K562 (cell line): ENCODE data around the gene IFITM2. TPM values are rescaled to one million over a fixed set of nuclear protein-coding genes. Genes with fewer than 3 reads are reported as not detected.

Experiments
- polyA plus RNA-seq, 8 experiments: library from polyadenylated mRNA; depleted of rRNA in 4 of 8; stranded (reverse) in 5 of 8; unstranded in 3 of 8; fragments of >200 nt; fragmentation: Nextera tagmentation in 2 of 8; fragmentation: Illumina TruSeq in 1 of 8; extraction: Ambion mirVana in 2 of 8; extraction: Trizol in 1 of 8; gene quantifications; 2 replicates each; pipeline versions ENCODE4 v1.2.1 to v1.2.3, GENCODE V29; 2011 to 2014; ENCODE audit warnings: inconsistent platforms in 1 of 8, missing spikeins in 1 of 8
- total RNA-seq, 7 experiments: library from RNA; depleted of rRNA in 6 of 7; stranded (reverse); fragments of >200 nt in 6 of 7; fragmentation: Illumina TruSeq in 2 of 7; extraction: Trizol in 2 of 7; gene quantifications; 2 replicates each; pipeline versions ENCODE4 v1.2.1 to v1.2.3, GENCODE V29; 2011 to 2021; ENCODE audit warnings: low replicate concordance in 1 of 7
- TF ChIP-seq, protein P1 (sequence below): fragments of 450-650 bp; IDR thresholded peaks from 2 replicates; pipeline ENCODE4 v1.6.1; 2016; ENCODE audit warnings: mild to moderate bottlenecking, moderate library complexity

Gene IFITM2
- total and polyA plus RNA-seq, 9 of the 15 experiments (the other 6 are each of a cell fraction or from before 2014, with no cell fraction given): 52.8 to 4,872 (median 356) TPM

DNA sequence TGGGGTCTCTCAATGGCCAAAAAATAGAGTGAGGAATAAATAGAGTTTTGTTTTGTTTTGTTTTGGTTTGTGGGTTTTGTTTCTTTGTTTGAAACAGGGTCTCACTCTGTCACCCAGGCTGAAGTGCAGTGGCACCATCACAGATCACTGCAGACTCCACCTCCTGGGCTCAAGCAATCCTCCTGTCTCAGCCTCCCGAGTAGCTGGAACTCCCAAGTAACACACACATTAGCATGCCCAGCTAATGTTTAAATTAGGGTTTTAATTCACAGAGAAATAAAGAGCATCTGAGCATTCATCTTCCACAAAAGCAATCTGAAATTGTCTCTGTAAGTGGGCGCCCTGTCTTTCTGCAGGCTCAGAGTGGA, 22.3 kb downstream of the IFITM2 start (continued):
- TF ChIP-seq, protein P1, sequence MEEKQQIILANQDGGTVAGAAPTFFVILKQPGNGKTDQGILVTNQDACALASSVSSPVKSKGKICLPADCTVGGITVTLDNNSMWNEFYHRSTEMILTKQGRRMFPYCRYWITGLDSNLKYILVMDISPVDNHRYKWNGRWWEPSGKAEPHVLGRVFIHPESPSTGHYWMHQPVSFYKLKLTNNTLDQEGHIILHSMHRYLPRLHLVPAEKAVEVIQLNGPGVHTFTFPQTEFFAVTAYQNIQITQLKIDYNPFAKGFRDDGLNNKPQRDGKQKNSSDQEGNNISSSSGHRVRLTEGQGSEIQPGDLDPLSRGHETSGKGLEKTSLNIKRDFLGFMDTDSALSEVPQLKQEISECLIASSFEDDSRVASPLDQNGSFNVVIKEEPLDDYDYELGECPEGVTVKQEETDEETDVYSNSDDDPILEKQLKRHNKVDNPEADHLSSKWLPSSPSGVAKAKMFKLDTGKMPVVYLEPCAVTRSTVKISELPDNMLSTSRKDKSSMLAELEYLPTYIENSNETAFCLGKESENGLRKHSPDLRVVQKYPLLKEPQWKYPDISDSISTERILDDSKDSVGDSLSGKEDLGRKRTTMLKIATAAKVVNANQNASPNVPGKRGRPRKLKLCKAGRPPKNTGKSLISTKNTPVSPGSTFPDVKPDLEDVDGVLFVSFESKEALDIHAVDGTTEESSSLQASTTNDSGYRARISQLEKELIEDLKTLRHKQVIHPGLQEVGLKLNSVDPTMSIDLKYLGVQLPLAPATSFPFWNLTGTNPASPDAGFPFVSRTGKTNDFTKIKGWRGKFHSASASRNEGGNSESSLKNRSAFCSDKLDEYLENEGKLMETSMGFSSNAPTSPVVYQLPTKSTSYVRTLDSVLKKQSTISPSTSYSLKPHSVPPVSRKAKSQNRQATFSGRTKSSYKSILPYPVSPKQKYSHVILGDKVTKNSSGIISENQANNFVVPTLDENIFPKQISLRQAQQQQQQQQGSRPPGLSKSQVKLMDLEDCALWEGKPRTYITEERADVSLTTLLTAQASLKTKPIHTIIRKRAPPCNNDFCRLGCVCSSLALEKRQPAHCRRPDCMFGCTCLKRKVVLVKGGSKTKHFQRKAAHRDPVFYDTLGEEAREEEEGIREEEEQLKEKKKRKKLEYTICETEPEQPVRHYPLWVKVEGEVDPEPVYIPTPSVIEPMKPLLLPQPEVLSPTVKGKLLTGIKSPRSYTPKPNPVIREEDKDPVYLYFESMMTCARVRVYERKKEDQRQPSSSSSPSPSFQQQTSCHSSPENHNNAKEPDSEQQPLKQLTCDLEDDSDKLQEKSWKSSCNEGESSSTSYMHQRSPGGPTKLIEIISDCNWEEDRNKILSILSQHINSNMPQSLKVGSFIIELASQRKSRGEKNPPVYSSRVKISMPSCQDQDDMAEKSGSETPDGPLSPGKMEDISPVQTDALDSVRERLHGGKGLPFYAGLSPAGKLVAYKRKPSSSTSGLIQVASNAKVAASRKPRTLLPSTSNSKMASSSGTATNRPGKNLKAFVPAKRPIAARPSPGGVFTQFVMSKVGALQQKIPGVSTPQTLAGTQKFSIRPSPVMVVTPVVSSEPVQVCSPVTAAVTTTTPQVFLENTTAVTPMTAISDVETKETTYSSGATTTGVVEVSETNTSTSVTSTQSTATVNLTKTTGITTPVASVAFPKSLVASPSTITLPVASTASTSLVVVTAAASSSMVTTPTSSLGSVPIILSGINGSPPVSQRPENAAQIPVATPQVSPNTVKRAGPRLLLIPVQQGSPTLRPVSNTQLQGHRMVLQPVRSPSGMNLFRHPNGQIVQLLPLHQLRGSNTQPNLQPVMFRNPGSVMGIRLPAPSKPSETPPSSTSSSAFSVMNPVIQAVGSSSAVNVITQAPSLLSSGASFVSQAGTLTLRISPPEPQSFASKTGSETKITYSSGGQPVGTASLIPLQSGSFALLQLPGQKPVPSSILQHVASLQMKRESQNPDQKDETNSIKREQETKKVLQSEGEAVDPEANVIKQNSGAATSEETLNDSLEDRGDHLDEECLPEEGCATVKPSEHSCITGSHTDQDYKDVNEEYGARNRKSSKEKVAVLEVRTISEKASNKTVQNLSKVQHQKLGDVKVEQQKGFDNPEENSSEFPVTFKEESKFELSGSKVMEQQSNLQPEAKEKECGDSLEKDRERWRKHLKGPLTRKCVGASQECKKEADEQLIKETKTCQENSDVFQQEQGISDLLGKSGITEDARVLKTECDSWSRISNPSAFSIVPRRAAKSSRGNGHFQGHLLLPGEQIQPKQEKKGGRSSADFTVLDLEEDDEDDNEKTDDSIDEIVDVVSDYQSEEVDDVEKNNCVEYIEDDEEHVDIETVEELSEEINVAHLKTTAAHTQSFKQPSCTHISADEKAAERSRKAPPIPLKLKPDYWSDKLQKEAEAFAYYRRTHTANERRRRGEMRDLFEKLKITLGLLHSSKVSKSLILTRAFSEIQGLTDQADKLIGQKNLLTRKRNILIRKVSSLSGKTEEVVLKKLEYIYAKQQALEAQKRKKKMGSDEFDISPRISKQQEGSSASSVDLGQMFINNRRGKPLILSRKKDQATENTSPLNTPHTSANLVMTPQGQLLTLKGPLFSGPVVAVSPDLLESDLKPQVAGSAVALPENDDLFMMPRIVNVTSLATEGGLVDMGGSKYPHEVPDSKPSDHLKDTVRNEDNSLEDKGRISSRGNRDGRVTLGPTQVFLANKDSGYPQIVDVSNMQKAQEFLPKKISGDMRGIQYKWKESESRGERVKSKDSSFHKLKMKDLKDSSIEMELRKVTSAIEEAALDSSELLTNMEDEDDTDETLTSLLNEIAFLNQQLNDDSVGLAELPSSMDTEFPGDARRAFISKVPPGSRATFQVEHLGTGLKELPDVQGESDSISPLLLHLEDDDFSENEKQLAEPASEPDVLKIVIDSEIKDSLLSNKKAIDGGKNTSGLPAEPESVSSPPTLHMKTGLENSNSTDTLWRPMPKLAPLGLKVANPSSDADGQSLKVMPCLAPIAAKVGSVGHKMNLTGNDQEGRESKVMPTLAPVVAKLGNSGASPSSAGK: no peak
